NCI-H345 treated with DMSO at 0.1 percent for 48 hours (cell line): ENCODE measurements around the gene BTAF1.

Experiments
- DNase-seq: peaks from one replicate; lab custom pipeline; 2025; ENCODE audit not compliant: unreplicated experiment; lab: John Stamatoyannopoulos, UW

Gene BTAF1

DNA sequence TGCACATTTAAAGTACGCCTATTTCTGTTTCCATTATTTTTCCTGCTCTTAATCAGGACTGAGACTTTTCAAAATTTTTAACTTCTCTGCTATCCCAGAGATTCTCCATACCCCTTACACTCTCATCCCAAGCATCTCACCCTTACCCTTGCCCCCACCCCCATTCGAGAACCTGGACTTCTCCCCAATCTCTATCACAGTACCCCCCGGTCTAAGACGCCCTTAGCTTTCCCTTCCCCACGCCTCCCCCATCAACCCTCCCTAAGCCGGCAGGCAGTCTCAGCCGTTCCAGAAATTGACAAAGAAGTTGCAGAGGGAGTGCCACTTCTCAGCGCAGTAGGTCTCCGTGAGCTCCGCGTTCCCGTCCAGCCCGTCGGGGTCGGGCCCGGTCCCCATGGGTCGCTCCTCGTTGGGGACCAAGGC is 15.6 kb upstream of the BTAF1 start:
- DNase-seq: no peak

DNA sequence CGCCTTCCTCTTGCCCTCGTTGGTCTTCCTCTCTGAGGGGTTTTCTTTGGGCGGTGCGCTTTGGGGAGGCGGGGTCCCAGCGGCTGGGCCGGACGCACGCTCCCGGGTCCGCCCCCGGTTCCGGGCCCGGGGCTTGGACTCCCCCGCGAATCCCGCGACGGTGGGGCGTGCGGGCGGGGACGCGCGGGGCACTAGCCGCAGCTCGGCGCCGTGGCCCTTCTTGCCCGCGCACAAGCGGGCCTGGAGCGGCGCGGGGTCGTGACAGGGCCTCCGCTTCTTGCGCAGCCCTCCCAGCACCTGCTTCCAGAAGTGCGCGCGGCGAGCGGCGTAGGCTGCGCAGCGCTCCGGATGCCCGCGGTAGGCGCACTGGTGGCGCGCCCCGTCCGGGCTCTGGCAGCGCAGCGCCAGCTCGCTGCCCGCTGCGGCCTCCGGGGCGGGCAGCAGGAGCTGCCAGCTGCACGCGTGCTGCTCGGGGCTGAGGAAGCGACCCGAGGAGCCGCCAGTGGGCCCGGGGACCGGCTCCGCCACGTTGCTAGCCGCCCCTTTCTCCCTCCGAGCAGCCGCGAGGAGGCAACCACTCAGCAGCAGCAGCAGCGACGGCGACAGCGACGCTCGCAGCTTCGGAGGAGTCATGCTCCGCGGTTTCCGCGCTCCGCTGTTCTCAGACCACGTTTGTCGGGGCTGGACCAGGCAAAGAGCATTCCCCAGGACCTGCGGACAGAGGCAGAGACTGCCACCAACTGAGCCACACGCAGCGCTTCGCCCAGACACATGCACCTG is 15.0 kb upstream of the BTAF1 start:
- DNase-seq: peak; percentile 44

DNA sequence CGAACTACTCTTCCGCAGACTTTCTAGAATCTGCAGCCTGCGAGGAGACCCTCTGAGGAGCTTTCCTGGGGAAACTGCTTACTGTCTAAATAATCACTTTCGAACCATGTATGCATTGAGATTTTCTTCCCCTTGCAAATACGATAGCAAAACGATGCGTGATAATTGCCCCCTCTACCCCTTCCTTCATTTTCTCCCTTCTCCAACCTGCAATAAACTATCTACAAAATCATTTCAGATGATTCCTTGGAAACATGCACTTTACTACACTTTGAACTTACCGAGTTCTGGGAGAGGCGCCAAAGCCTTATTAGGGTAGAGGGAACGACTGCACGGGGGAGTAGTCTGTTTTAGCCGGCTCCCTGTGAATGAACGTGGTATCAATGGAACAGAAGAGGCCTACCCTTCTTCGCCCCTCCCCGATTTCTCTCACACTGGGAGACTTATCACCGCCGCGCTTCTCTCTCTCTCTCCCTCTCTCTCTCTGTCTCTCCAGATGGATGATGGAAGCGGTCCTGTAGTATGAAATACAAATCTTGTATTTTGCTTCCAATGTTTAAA is 14.4 kb upstream of the BTAF1 start, which contains the start of gene FGFBP3:
Gene FGFBP3, minus strand, starts transcription at position 370 of the 561 bp plus-strand sequence. CDS start 517 bp downstream, outside the sequence.
- peak; percentile 41 for DNase-seq

DNA sequence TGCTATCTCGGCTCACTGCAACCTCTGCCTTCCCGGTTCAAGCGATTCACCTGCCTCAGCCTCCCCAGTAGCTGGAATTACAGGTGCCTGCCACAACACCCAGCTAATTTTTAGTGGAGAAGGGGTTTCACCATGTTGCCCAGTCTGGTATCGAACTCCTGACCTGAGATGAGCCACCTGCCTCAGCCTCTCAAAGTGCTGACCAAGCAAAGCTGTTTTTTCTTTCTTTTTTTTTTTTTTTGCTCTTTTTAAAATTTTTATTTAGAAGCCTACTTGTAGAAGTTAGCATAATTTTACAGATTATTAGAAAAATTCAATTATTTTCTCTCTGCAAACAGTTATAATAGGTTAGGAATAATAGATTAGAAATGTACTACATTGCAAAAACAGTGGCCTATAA is 13.1 kb upstream of the BTAF1 start:
- no peak for DNase-seq

DNA sequence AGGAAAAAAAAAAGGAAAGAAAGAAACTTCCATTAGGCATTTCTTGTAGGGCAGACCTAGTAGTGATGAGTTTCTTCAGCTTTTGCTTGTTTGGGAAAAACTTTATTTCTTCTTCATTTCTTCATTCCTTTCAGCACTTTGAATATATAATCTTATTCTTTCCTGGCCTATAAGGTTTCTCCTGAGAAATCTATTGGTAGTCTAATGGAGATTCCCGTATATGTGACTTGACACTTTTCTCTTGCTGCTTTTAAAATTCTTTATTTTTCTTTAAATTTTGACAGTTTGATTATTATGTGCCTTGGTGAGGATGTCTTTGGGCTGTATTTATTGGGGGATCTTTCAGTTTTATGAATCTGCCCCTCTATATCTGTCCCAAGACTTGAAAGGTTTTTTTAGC is 3.9 kb upstream of the BTAF1 start:
- no peak for DNase-seq

DNA sequence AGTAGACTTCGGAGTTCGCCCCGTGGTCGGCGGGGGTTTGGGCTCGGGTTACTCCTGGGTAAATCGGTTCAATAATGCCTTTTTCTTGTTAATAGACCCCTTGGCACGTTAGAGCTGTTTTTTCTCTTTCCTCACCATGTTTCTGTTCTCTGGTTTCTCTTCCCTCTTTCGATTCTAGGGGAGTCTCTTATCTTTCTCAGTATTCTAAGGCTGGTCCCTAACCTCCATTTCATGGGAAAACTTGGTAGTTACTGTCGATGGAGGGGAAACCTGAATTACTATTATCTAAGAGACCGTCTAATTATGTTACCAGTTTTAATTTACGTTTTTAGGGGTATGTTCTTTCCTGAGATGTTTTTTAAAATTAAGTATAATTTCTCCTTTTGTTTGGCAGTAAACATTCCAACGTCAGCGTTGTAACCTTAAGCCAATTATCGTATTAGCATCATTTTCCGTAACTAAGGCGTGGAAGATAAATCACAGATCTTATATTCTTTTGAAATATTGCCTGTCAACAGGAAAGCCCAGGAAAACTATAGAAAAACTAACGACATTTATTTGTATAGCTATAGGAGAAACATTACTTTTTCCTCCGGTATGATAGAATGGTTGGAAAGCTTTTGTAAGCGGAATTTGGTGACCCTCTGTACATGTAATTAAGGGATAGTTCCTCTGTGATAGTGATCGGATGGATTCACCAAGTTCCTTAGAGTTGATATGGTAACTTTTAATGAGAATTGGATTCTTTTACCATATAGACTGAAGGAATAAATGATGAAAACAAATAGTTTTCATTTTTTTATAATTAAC is 847 bp downstream of the BTAF1 start:
- DNase-seq: no peak

DNA sequence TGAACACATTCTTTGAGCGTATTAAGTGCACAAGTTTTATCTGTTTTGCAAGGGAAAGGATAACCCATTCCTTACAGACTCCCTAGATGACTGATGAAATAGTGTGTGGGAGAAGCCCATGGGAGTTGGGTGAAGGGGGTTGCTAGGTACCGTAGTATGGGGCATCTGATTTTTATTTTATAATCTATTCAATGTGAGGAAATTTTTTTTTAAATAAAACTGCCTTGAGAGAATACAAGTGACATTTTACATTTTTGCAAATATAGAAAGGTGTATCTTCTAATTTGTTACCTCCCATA is 1.4 kb downstream of the BTAF1 start:
- no peak for DNase-seq

DNA sequence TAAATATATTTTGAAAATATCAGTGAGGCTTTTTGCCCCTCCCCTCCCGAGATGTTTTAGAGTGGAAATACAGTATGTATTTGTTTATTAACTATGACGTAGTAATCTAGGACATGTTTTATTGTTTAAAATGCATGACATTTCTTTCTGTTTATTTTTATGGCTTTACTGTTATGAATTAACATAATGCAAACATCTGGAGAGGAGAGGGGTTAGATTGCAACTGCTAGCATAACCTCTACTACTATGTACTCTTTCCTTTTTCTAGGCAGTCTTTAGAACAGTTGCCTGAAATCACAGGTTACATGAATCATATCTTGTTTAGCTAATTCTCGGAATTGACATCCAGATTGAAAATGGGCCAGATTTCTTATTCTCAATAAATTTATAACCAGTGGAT is 7.4 kb downstream of the BTAF1 start:
- DNase-seq: no peak

DNA sequence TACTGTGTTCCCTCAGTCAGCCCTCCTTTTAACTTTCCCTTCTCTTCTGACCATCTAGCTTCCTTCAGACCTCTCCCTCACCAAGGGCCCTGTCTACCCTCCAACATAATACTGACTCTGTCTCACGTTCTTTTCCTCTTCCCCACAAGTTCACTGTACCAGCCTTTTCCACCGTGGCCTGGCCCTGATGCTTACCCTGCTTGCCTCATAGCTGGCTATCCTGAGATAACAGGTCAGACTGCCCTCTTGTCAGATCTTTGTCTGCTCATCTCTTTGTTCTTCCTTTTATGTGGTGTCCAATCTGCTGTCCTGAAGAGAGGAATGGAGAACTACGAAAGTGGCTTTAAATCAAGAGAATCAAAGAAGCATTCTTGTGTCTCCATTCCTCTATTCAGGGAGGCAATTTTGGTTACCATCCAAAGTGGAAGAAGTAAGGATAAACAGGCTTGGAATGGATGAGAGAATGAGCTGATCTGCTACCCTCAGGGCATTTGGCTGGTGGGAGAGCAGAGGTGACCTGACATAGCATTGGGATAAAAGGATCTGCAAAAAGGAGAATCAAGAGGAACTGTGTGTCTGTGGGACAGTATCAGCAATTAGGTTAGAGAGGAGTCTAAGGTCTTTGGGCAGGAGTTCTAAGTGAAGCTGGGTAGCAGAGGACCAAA is 8.1 kb downstream of the BTAF1 start:
- no peak for DNase-seq

DNA sequence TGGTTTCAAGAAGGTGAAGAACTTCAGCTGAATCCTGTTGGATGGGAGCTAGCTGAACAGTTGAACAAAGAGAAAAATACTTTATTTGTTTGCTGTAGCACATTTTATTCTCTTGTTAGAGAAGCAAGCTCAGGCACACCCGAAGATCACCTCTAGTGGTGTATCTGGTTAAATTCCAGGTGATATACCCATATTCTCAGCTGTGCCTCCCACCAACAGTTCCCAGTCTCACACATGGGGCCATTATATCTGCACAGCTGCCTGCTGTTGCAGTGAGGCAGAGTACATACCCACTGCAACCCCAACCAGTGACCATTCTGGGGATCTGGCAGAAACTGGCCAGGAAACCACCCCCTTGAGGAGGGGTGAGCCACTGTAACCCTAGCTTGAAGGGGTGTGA is 9.2 kb downstream of the BTAF1 start:
- DNase-seq: no peak

DNA sequence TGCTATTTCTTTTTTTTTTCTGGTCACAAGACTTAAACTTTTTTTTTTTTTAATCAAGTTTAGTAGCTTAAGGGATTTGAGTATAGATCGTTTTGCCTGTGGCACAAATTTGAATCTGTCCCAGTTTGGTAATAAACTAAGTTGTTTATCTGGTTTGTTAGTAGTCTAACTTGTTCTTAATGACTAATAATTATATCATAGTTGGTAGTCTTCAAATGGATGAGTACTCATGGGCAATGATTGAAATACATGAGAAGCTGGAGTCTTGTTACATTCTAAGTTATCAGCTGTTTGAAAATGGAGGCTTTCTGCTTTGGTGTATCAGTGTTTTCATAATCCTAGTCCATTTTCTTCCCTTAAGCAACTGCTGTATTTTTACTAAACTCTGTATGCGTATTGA is 12.3 kb downstream of the BTAF1 start:
- no peak for DNase-seq

DNA sequence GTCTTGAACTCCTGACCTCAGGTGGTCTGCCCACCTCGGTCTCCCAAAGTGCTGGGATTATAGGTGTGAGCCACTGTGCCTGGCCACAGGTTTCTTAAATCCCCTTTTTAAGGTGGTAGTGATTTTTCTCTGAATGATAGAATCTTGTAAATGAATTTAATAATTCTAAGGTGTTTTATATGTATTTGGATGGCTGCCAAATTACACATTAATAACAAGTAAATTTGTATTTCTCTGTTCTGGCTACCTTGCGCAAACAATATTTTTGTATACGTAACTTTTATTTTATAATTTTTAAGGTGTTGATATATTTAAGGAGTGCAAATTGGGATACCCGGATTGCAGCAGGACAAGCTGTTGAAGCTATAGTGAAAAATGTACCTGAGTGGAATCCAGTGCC is 16.1 kb downstream of the BTAF1 start:
- no peak for DNase-seq

DNA sequence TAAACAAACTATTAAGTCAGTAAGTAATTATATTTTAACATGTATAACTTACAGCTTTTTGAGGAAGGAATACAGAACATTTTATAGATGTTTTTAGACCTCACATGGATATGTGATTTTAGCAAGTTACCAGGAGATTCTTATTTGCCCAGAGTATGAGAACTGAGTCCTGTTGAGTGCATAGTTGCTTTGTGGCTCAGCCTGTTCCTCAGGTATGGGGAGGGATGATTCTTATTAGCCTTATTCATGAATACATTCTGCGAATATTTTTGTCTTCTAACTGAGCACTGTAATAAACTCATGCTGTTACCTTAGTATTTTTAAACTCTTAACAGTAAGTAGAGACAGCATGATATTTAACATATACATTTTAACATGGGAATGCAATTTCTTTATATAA is 17.9 kb downstream of the BTAF1 start:
- DNase-seq: no peak

DNA sequence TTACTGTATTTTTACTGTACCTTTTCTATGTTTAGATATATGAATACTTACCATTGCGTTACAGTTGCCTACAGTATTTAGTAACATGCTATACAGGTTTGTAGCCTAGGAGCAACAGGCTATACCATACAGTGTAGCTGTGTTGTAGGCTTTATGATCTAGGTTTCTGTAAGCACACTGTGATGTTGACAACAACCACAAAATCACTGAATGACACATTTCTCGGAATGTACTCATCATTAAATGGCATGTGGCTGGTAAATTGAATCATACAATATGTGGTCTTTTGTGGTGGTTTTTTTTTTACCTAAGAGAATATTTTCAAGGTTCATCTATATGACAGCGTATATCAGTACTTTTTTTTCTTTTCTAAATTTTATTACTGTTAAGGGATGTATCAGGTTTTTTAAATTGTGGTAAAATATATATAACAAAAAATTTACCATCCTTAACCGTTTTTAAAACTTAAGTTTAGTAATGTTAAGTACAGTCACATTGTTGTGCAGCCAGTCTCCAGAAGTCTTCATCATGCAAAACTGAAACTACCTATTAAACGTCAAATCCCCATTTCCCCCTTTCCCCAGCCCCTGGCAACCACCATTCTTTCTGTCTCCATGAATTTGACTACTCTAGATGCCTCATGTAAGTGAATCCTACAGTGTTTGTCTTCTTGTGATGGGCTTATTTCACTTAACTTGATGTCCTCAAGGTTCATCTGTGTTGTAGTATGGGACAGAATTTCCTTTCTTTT is 21.5 kb downstream of the BTAF1 start:
- no peak for DNase-seq

DNA sequence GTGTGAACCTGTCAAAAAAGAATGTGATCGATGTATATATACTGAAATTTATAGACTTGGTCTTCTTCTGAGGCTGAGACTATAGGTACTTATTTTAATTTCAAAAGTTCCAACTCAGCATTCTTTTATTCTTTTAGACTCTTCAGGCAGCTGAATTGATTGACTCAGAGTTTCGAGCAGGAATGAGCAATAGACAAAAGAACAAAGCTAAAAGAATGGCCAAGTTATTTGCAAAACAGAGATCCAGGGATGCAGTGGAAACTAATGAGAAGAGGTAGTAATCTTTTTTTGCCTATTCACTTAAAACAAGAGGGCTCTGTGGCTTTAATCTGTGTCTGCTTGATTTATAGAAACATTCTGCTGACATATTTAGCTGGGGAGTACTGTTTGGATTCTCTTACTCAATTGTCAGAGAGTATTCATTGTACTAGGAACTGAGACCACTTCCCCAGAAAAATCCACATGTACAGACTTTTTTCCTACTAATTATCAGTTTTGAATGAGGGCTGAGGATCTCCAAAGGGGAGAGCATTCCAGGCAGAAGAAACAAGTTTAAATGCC is 30.1 kb downstream of the BTAF1 start:
- DNase-seq: no peak

DNA sequence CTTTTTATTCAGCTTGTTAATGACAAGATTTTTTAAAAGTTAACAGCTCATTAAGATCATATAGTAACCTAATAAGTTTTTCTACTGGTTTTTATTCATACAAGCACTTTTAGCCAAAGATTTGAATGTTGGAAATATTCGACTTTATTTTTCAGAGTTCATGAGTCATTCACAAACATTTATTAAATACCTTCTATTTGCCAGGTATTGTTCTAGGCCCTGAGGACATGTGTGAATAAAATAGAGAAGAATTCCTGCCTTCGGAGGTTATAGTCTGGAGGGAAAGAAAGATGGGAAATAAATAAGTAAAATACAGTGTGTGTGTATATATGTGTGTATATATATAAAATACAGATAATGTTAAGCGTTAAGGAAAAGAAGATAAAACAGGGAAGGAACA is 31.5 kb downstream of the BTAF1 start:
- no peak for DNase-seq

DNA sequence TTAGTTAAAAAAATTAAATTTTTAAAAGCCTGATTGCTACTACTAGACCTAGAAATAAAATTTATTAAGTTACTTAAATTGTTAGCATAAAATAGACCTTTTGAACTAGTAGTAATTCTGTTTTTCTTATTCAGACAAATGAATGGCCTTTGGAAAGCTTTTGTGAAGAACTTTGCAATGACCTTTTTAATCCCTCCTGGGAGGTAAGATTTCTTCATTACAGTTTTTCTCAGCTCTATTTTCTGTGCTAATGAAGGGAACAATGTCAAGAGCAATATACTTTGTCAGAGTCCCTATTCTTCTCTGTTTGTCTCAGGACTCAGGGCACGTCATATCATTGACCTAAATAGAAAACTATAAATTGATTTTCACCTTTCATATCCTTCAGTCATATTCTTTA is 33.5 kb downstream of the BTAF1 start:
- no peak for DNase-seq

DNA sequence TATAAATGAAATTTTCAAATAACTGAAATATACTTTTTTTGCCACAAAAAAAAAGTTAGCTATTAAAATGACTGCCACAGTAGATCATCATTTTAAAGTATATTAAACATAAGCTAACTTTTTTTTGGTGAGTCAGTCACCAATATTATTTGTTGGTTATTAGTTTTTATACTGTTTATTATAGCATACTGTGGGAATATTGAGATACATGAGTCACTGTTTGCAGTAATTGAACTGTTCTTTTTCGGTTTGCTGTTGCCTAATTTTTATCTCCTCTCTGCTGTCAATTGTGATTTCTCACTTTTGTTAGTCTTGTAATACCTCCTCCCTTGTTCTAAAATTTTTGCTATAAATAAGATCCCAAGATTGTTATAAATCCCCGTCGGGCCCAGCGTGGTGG is 45.7 kb downstream of the BTAF1 start:
- no peak for DNase-seq

DNA sequence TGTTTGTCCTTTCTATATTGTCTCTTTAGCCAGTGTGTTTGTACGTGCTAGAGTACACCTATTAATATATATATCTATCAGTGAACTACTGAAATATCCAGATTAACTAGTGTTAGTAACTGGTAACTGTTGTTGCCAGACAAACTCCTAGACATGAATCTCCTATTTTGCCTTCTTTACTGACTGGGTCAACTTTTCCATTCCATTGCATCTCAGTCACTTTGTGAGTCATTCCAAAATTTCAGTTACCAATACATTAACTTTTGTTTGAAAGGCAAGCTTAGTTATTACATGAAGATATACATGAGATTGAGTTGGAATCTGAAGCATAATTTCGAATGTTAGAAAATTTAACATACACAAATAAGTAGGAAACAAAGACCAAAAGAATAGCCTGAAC is 51.4 kb downstream of the BTAF1 start:
- DNase-seq: no peak

DNA sequence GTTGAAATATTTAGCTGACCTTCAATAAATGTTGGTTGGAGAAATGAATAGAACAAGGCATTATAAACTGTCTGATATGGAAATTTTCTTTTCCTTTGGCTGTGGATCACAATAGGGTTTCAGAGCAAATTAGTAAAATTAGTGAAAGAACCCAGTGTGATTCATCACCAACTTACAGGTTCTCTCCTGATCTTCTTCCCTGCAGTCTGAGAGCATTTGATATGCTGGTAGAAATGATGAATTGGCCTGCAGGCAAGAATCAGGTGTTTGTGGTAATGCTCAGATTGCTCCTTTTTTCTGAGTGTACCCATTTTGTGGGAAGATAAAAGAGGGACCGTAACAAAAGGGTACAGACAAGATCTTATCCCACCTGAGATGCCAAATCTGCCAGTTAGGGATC is 51.9 kb downstream of the BTAF1 start:
- no peak for DNase-seq
